ENCODE results near the gene SPEM3.

The SPEM3 gene

DNA sequence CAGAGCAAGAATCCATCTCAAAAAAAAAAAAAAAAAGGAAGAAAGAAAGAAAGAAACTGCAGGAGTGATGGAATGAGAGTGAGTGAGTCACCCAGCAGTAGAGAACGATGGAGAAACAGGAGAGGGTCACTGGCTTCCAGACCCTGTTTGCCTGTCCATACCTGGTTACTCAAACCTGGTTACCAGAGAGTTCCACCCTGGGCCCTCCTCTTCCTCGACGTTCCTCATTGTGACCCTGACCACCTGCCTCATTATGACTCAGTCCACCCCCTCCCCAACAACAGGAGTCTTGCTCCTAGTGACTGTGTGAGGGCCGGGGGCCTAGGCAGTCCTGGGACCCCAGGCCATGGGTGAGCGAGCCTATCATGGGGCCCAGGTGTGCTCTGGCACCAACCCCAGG is at the start of gene SPEM3:
Gene SPEM3, plus strand, starts transcription at position 301 of the 400 bp plus-strand sequence. Its CDS starts 46 bp downstream, at position 347.
- DNase-seq: no peak

DNA sequence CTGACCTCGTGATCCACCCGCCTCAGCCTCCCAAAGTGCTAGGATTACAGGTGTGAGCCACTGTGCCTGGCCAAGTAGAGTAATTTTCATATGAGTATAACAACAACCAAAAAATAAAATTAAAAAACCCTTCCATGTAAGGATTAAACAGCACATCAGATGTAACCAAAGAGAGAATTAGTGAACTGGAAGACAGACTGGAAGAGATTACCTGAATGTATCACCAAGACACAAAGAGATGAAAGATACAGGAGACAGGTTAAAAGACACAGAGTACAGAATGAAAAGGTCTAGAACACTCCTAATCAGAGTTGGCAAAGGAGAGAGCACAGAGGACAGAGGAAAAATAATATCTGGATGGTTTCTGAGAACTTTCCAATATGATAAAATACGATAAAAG is 49.5 kb upstream of the SPEM3 start:
- no peak for DNase-seq

DNA sequence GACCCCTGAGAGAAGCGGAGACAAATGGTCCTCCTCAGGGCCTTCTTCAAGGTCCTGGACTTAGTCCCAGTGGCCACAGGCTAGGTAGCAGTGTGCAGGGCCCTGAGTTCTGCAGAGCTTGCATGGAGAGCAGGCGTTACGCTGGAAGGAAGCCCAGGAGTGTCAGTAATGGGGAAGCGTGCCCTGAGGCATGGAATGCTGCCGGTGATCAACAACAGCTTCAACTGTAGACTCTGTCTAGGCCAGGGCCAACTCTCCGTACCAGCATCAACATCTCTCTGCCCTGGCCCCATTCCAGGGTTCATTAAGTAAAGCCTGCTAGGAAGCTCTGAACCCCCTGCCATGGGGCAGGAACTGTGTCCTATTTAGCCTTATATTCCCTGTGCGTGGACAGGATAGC is 48.3 kb upstream of the SPEM3 start:
- DNase-seq: peak; percentile 59

DNA sequence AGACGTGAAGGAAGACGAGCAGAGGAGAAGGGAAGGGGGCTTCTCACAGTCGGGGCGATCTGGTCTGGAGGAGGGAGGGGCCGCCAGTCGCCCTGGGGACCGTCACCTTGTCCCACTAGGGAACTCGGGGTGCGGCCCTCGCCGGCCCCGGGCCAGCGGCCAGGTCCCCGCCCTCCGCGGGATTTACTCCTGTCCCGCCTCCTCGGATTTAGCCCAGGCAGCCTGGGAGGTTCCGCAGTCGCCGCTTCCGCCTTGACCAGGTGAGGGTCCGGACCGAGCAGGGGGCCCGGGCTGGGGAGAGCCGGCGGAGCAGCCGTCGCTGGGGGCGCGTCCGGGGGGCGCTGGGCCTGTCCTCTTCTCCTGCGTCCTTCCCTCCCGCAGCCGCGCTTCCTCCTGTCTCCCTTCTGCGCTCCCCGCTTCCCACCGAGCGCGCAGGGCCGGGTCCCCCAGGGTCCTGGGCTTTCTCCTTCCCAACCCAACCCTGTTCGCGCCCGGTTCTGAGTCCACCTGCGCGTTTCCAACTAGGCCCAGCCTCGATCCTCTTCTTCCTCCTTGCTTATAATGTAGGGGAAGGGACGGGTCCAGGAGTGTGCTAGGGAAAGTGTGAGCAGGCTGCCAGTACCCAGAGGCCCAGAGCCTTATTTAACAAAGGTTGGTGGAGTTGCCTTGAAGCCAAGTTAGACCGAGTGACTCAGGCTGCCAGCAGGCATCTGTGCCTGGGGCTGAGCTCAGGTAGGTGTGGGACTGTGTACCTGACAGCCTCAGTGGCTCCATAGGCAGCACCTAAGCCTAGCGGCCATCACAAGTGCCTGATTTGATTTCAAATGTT is 47.6 kb upstream of the SPEM3 start, which contains the start of gene TNK1:
Gene TNK1, plus strand, starts transcription at position 235 of the 829 bp plus-strand sequence. CDS start 1,838 bp downstream, outside the sequence.
- DNase-seq: no peak

DNA sequence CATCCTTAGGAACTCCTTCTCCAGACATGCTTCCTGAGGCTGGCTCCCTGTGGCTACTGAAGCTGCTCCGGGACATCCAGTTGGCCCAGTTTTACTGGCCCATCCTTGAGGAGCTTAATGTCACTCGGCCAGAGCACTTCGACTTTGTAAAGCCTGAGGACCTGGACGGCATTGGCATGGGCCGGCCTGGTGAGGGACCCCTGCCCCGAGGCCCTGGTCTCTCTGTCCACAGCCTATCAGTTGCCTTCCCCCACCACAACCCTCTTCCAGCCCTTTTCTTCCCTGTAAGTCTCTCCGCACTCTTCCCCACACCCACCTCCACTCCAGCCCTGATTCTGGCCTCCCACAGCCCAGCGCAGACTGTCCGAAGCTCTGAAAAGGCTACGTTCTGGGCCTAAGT is 45.8 kb upstream of the SPEM3 start:
- DNase-seq: no peak

DNA sequence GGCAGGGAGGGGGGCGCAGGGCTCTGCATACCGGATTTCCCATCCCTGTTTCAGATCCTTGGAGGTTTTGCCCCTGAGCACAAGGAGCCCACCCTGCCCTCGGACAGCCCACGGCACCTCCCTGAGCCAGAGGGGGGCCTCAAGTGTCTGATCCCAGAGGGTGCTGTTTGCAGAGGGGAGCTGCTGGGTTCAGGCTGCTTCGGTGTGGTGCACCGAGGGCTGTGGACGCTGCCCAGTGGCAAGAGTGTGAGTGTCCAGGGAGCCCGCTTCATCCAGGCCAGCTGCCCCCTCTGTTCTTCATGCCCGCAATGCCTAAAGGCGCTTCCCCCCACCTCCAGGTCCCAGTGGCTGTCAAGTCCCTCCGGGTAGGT is 45.3 kb upstream of the SPEM3 start:
- no peak for DNase-seq

DNA sequence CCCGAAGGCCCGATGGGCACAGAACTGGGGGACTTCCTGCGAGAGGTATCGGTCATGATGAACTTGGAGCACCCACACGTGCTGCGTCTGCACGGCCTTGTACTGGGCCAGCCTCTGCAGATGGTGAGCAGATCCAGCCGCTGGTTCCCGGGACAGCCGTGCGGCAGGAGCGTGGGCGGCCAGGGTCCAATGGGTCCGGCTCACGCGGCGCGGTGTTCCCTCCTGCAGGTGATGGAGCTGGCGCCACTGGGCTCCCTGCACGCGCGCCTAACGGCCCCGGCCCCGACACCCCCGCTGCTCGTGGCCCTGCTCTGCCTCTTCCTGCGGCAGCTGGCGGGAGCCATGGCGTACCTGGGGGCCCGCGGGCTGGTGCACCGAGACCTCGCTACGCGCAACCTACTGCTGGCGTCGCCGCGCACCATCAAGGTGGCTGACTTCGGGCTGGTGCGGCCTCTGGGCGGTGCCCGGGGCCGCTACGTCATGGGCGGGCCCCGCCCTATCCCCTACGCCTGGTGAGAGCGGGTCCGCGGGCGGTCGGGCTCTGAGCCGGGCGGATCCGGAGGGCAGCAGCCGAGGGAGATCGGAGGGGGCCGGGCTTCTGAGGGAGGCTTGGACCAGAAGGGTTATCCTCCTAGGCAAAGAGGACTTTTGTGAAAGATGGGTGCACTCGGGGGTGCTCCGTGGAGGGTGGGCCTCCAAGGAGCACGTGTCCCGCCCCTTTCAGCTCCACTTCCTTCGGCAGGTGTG is 44.7 kb upstream of the SPEM3 start:
- DNase-seq: no peak

DNA sequence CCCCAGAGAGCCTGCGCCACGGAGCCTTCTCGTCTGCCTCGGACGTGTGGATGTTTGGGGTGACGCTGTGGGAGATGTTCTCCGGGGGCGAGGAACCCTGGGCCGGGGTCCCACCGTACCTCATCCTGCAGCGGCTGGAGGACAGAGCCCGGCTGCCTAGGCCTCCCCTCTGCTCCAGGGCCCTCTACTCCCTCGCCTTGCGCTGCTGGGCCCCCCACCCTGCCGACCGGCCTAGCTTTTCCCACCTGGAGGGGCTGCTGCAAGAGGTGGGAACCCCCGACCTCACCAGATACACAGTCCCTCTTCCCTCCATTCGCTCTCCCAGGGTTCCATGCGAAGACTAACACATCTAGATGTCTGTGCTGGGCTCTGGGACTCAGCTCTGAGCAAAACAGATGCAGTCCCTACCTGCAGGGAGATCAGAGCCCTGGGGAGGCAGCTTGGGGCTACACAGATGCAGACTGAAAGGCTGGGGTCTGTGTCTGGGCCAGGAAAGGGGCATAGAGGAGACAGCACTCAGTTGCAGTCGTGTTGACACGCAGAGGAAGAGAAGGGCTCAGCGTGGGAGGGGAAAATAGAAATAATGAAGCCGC is 44.1 kb upstream of the SPEM3 start:
- no peak for DNase-seq

DNA sequence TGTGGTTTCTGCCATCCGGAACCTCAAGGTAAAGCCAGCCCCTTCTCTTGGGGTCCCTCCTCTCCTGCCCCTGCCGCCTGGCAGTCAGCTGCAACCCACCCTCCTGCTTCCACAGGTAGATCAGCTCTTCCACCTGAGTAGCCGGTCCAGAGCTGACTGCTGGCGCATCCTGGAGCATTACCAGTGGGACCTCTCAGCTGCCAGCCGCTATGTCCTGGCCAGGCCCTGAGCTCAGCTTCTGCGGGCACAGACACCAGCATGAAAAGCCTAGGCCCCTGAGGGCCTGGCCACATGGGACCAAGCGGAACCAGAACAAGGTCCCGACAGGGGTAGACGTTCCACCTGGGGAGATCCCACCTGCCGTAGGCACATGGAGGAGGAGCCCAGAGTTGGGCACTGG is 39.8 kb upstream of the SPEM3 start:
- no peak for DNase-seq

DNA sequence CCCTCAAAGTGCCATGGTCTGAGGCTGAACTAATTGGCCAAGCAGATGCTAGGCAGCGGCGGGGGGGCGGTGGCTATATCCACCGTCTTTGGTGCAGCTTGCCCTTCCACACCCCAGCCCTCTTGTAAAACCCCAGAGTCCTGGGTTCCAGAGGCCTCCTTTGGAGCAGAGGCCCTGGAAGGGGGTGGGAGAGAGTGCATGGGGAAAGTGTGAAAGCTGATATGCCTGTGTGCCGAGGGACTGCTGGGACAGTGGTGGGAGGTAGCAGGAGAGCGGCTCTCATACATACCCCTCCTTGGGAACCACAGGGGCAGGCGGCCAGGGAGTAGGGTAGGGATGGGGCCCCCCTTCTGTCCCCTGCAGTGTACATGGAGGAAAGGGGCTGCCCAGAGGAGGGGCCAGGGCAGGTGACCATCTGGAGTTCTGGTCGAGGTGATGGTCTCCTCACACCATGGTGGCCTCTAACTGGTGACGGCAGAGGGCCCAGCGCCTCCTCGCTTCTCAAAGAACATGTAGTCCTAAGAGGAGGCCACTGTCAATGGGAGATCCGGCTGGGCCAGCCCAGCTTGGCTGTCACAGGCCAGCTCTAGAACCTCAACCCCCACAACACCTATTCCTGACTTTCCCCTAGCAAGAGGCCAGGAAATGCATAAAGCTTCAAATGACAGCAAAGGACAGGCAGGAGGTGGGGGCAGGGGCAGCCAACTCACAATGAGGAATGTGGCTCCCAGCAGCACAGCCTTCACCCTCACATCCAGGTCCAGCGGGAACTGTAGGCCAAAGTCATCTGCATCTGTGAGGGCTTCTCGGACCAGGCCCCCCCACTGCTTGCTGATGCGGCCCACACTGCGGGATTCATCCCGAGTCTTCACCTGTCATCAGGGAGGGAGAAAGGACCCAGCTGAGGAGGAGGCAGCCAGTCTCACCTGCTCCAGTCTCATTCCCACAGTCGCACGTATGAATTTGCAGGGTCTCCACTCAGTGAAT is 38.4 kb upstream of the SPEM3 start:
- no peak for DNase-seq

DNA sequence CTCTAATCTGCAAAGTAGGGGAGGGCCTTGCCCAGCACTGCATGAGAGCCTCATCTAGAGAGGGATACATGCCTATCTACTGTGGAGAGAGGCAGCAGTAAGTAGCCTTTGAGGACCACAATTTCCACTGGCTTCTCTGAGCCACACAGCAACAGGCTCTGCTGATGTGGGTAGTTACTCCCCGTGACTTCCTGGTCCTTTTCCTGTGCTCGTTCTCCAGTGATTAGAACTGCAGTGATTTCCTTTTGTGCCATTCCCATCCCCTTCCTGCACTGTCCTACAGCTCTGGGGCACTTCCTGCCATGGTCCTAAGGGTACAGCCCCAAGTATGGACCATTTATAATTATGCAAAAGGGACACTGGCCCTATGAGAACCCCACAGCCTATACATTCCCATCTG is 37.4 kb upstream of the SPEM3 start:
- no peak for DNase-seq

DNA sequence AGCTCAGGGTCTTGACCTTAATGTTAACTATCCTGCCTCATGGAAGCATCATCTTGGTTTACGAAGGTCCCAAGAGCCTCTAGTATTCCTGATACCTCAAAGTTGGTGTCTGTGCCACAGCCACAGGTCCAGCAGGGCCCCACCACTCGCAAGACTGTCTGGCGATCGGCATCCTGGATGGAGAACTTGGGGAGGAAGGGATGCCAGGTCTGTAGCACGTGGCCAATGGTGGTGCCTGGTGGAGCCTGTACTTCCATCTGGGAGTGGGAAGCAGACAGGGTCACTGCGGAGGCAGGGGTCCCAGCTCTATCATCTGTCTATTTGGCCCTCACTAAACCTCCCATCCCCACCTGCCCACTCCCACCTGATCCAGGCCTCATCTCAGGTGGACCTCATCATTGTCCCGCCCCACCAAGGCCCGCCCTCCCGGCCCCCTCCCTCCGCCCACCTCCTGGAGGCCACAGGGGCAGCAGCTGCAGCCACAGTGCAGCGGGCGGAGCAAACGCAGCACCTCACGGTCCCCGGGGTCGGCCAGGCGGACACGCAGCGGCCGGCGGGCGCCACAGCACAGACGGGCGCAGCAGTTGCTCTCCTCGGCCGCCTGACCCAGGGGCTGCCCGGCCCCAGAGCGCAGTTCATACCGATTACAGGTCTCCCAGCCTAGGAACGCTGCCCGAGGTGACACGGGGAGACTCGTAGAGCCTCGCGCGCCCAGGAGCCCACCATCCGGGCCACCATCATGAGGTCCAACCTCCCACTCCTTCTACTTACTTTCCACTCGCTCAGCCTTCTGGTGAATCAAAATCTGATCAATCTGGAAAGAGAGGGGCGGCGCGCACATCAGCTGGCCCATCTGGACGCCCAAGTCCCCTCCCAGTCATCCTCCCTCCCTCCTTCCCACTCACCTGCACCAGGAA is 35.7 kb upstream of the SPEM3 start:
- DNase-seq: no peak

DNA sequence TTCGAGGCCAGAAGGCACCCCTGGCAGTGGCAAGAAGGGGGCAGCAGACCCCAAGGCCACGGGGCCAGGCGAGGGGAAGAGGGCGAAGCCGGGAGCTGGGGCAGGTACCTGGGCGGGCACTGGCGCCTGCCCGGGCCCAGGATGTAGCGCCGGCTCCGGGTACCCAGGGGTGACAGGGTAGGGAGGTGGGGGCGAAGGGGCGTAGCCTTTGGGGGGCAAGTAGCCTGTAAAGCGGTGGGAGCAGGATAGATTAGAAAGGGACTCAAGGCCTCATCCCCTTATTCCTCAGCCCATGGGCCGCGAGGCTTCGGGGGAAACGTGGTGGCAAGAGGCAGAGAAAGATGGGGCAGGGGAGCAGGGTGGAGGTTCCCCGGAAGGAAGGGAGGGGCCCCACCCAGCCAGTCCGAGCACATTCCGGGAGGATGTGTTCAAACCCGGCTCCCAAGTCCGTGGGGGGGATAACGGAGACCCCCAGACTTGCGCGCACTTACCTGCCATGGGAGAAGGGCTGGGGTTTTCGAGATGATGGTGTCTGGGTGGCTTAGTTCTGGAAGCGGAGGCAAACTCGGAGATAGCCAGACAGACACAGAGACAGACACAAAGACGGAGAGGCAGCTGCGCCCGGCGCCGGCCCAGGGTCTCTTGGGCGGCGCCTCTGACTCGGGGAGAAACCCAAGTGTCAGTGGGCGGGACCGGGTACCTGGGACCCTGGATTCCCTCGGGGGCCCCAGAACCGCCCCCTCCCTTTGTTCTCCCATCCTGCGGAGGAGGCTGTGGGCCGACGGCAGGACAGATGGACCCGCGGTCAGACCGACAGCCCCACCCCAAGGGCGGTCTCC is 34.8 kb upstream of the SPEM3 start:
- DNase-seq: peak; percentile 10

DNA sequence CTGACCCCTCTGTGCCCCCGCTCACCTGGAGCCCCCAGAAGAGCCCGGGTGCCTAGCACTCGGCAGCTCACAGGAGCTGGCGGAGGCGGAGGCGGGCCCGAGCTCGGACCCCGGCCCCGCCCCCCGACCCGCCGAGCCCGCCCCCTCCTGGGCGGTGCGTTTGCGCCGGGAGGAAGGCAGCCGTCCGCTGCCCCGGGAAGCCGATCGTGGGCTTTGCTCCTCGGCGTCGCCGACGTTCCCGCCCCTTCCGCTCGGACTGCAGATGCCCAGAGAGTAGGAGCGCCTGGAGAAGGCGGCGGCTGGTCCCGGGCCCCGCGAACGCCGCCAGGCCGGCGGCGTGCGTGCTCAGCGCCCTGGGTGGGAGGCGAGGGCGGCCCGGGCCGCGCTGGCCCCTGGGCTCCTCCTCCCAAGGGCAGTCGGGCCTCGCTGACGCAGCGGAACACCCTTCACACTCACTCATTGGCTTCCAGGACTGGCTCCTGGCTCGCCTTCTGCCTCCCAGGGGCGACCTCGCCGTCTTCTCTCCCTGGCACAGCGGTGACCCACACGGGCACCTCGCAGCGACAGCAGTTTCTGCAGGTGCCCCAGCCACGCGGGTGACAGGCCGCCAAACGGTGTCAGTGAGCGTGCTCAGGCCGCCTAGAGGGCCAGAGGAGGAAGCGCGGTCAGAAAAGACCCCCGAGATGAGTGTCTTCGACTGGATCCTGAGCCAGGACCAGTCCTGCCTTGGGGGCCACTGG is 34.0 kb upstream of the SPEM3 start, which contains the start of gene PLSCR3:
Gene PLSCR3, minus strand, starts transcription at position 74 of the 740 bp plus-strand sequence. CDS start 415 bp downstream, outside the sequence.
- DNase-seq: peak; percentile 88

DNA sequence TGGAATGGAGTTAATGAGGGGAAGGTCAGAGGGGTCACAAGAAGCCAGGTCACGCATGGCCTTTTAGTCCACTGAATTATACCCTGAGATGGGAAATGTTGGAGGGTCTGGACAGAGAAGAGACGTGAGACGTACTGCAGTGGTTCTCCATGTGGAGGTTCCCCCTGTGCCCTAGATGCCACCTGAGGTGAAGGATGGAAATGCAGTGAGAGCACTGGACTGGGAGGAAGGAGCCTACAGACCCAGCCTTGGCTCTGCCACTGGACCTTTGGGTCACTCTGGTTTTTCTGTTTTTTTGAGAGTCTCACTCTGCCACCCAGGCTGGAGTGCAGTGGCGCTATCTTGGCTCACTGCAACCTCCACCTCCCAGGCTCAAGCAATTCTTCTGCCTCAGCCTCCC is 32.5 kb upstream of the SPEM3 start:
- no peak for DNase-seq

DNA sequence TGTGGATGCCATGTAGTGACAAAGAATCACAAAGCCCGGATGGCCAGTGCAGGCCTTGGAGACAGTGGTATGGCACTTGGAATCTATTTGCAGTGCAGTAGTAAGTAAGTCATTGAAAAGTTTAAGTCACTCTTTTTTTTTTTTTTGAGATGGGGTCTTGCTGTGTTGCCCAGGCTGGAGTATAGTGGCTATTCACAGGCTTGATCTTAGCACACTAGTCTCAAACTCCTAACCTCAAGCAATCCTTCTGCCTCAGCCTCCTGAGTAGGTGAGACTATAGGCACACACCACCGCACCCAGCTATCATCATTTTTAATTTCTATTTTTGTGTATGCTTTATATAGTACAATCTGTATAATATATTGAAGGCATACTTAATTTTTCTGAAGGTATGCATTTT is 30.0 kb upstream of the SPEM3 start:
- DNase-seq: no peak

DNA sequence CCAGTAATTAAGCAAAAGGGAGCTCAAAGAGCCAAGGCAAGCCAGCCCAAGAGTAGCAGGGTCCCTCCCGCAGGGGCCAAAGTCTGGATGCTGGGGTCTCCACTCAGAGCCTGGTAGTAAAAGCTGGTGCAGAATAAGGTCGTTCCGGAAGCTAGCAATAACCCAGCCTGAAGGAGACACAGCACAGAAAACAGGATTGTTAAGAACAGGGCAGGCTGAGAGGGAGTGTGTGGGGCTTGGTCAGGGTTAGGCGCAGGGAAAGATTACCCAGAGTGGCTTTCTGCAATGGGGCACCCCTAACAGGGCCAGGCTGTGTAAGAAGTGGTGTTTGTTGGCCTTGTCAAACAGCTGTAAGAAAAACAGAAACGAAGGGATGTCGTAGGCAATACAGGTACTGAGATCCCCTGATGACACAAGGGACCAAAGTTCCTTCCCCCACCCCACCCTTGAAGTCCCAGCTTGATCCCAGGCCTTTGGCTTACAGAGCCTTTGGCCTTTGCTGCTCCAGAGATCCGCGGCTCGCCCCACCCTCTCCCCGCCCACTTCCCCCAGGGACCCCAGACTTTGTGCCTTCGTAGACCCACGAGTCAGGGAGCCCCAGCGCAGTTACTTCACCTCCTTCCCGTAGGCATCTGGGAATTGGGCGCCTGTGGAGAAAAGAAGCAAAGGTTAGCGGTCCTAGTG is 25.5 kb upstream of the SPEM3 start:
- no peak for DNase-seq

DNA sequence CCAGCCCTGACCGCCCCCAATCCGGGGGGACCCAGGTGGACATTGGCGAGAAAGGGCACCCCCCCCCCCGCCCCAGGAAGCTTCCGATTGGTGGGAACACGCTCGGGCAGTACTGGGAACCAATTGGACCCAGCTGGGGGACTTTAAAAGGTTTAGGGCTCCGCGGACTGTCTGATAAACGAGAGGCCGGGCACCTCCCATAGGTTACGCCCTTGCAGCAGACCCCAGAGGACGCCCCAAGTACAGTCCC is 25.0 kb upstream of the SPEM3 start:
- DNase-seq: no peak
